GM23338 (cell line): Measurements from ENCODE around the gene ATF5. TPM values are rescaled to one million over a fixed set of nuclear protein-coding genes. Genes with fewer than 3 reads are reported as not detected.

Experiments
- ATAC-seq: fragments of 200-7000 bp; cut with Tn5 transposase; 3 replicates; pipeline ENCODE4 v1.9.1; 2020
- DNase-seq: peaks from one replicate; pipeline ENCODE4 v3.0.0-alpha.2; 2015; ENCODE audit warnings: low spot score
- H2AFZ ChIP-seq: fragments of 200-600 bp; sonication (generic); 2 replicates; pipeline ENCODE4 v1.8.0; 2016; ENCODE audit warnings: antibody characterized with exemption, mild to moderate bottlenecking, moderate library complexity
- H3F3A ChIP-seq: fragments of 200-600 bp; sonication (generic); replicated peaks from 2 replicates; pipeline ENCODE4 v1.8.0; 2017; ENCODE audit warnings: antibody characterized with exemption, mixed run types, low read depth
- H3K27ac ChIP-seq: fragments of 200-600 bp; sonication (generic); 2 replicates; pipeline ENCODE4 v1.6.1; 2016; ENCODE audit warnings: low read depth
- H3K27me3 ChIP-seq: fragments of 200-600 bp; sonication (generic); 2 replicates; pipeline ENCODE4 v1.8.0; 2016; ENCODE audit warnings: mild to moderate bottlenecking, mixed run types, moderate library complexity; ENCODE audit not compliant: insufficient read depth
- H3K36me3 ChIP-seq: fragments of 200-600 bp; sonication (generic); 2 replicates; pipeline ENCODE4 v1.8.0; 2016; ENCODE audit warnings: mild to moderate bottlenecking; ENCODE audit not compliant: insufficient read depth
- H3K4me1 ChIP-seq: fragments of 200-600 bp; sonication (generic); 2 replicates; pipeline ENCODE4 v1.8.0; 2016; ENCODE audit warnings: mild to moderate bottlenecking, moderate library complexity; ENCODE audit not compliant: insufficient read depth
- H3K4me2 ChIP-seq: fragments of 200-600 bp; sonication (generic); 2 replicates; pipeline ENCODE4 v1.7.1; 2017; ENCODE audit warnings: mixed run types
- H3K4me3 ChIP-seq: fragments of 200-600 bp; sonication (generic); 2 replicates; pipeline ENCODE4 v1.6.1; 2016; ENCODE audit warnings: mixed run types
- H3K79me2 ChIP-seq: fragments of 200-600 bp; sonication (generic); replicated peaks from 2 replicates; pipeline ENCODE4 v1.8.0; 2017; ENCODE audit warnings: mild to moderate bottlenecking; ENCODE audit not compliant: insufficient read depth
- H3K9me2 ChIP-seq: fragments of 200-600 bp; sonication (generic); 2 replicates; pipeline ENCODE4 v1.8.0; 2017; ENCODE audit not compliant: insufficient read depth
- H4K20me1 ChIP-seq: fragments of 200-600 bp; sonication (generic); replicated peaks from 2 replicates; pipeline ENCODE4 v1.8.0; 2017; ENCODE audit warnings: mild to moderate bottlenecking; ENCODE audit not compliant: insufficient read depth
- H3K27ac Mint-ChIP-seq: 2 replicates; pipeline ENCODE4 v1.8.0; 2020; ENCODE audit warnings: inconsistent platforms, mild to moderate bottlenecking, moderate library complexity, mixed read lengths
- H3K27me3 Mint-ChIP-seq: 3 replicates; pipeline ENCODE4 v1.8.0; 2022; ENCODE audit warnings: low read depth, mild to moderate bottlenecking, moderate library complexity, mixed read lengths, inconsistent platforms; ENCODE audit not compliant: insufficient read depth, poor library complexity
- H3K36me3 Mint-ChIP-seq: 3 replicates; pipeline ENCODE4 v1.8.0; 2021; ENCODE audit warnings: low read depth, mild to moderate bottlenecking, inconsistent platforms, moderate library complexity, mixed read lengths
- H3K4me1 Mint-ChIP-seq: 3 replicates; pipeline ENCODE4 v1.8.0; 2020; ENCODE audit warnings: mild to moderate bottlenecking, inconsistent platforms, mixed read lengths
- H3K4me3 Mint-ChIP-seq: 3 replicates; pipeline ENCODE4 v1.8.0; 2021; ENCODE audit warnings: moderate library complexity, mild to moderate bottlenecking, inconsistent platforms, mixed read lengths
- H3K9me3 Mint-ChIP-seq: 3 replicates; pipeline ENCODE4 v1.8.0; 2020; ENCODE audit warnings: moderate library complexity, mild to moderate bottlenecking, inconsistent platforms, mixed read lengths
- CREB1 ChIP-seq: fragments of 250-450 bp; sonication (Bioruptor Pico); IDR thresholded peaks from 2 replicates; pipeline ENCODE4 v1.5.0; 2020; ENCODE audit warnings: low read depth, mild to moderate bottlenecking, moderate library complexity
- EZH2 ChIP-seq: fragments of 200-600 bp; sonication (generic); IDR thresholded peaks from one replicate; pipeline ENCODE4 v1.8.0; 2017; ENCODE audit warnings: antibody characterized with exemption, mild to moderate bottlenecking, low read depth; ENCODE audit not compliant: unreplicated experiment
- EZH2phosphoT487 ChIP-seq: fragments of 200-600 bp; sonication (generic); IDR thresholded peaks from one replicate; pipeline ENCODE4 v1.8.1; 2018; ENCODE audit warnings: antibody characterized with exemption; ENCODE audit not compliant: unreplicated experiment
- JUNB ChIP-seq: IDR thresholded peaks from one replicate; pipeline ENCODE4 v1.6.1; 2016; ENCODE audit warnings: antibody characterized with exemption; ENCODE audit not compliant: unreplicated experiment
- NANOG ChIP-seq: IDR thresholded peaks from 2 replicates; pipeline ENCODE4 v1.6.1; 2016; ENCODE audit warnings: antibody characterized with exemption, borderline replicate concordance
- POLR2AphosphoS5 ChIP-seq: IDR thresholded peaks from 2 replicates; pipeline ENCODE4 v1.6.1; 2016; ENCODE audit warnings: antibody characterized with exemption, low read depth
- STAT1 ChIP-seq: IDR thresholded peaks from one replicate; pipeline ENCODE4 v1.6.1; 2016; ENCODE audit warnings: antibody characterized with exemption; ENCODE audit not compliant: unreplicated experiment
- ZNF331 ChIP-seq: fragments of 250-450 bp; sonication (Bioruptor Pico); IDR thresholded peaks from 2 replicates; pipeline ENCODE4 v1.5.0; 2020; ENCODE audit warnings: low read depth, mild to moderate bottlenecking, moderate library complexity
- polyA plus RNA-seq: library from polyadenylated mRNA; unstranded; fragments of >200 nt; fragmentation: Nextera tagmentation; extraction: Ambion mirVana; gene quantifications from 2 replicates; pipeline ENCODE4 v1.2.1, GENCODE V29; 2016
- total RNA-seq: library from RNA; depleted of rRNA; stranded (reverse); fragments of >200 nt; shearing (Covaris generic); gene quantifications from 2 replicates; pipeline ENCODE4 v1.2.3, GENCODE V29; 2014
- TF ChIP-seq, protein P1 (sequence below), 2 experiments: fragments of 200-600 bp in 1 of 2; sonication (generic) in 1 of 2; conservative IDR thresholded peaks; 2 replicates each; pipeline versions ENCODE4 v1.5.1 to v1.6.1; 2016 to 2017; ENCODE audit warnings: antibody characterized with exemption in 2 of 2, low read depth in 2 of 2, mild to moderate bottlenecking in 2 of 2, moderate library complexity in 1 of 2
- TF ChIP-seq, protein P2 (sequence below): IDR thresholded peaks from one replicate; pipeline ENCODE4 v1.6.1; 2018; ENCODE audit warnings: antibody characterized with exemption; ENCODE audit not compliant: unreplicated experiment
- TF ChIP-seq, protein P3 (sequence below): IDR thresholded peaks from 2 replicates; pipeline ENCODE4 v1.6.1; 2016; ENCODE audit warnings: antibody characterized with exemption

Gene ATF5
- total and polyA plus RNA-seq, 2 experiments from 2014 or later, result 7.4 to 9.6 TPM

- Histone ChIP-seq H3K4me1 (peaks cover 39% of the 10 kb centered on the region; the same call in 1 of the 2 replicates), H3K4me2 (no peak overlapping the region), H3K27ac (no peak overlapping the region), H2AFZ (no peak overlapping the region; the same call in 1 of the 2 replicates), H4K20me1 (no peaks in the 10 kb centered on the region), H3K79me2 (no peaks in the 10 kb centered on the region), H3F3A (no peaks in the 10 kb centered on the region), H3K4me3 (no peak overlapping the region), H3K9me2 (no peaks in the 10 kb centered on the region), H3K27me3 (no peaks in the 10 kb centered on the region), H3K36me3 (no peaks in the 10 kb centered on the region)
- no peaks in the 10 kb centered on the region; the same call in 2 of the 3 replicates for H3K36me3 Mint-ChIP-seq
- peaks cover 12% of the 10 kb centered on the region for H3K27me3 Mint-ChIP-seq
- TF ChIP-seq EZH2phosphoT487 (no peak), EZH2 (no peak), JUNB (no peak), STAT1 (no peak), NANOG (no peak), ZNF331 (CRISPR knock-in tag) (no peak), POLR2AphosphoS5 (no peak)
- TF ChIP-seq, protein P1, sequence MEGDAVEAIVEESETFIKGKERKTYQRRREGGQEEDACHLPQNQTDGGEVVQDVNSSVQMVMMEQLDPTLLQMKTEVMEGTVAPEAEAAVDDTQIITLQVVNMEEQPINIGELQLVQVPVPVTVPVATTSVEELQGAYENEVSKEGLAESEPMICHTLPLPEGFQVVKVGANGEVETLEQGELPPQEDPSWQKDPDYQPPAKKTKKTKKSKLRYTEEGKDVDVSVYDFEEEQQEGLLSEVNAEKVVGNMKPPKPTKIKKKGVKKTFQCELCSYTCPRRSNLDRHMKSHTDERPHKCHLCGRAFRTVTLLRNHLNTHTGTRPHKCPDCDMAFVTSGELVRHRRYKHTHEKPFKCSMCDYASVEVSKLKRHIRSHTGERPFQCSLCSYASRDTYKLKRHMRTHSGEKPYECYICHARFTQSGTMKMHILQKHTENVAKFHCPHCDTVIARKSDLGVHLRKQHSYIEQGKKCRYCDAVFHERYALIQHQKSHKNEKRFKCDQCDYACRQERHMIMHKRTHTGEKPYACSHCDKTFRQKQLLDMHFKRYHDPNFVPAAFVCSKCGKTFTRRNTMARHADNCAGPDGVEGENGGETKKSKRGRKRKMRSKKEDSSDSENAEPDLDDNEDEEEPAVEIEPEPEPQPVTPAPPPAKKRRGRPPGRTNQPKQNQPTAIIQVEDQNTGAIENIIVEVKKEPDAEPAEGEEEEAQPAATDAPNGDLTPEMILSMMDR (conservative IDR thresholded peaks at IDR 0.05; ENCODE audit: low read depth in 2 of 2), result no peak
- TF ChIP-seq, protein P2, sequence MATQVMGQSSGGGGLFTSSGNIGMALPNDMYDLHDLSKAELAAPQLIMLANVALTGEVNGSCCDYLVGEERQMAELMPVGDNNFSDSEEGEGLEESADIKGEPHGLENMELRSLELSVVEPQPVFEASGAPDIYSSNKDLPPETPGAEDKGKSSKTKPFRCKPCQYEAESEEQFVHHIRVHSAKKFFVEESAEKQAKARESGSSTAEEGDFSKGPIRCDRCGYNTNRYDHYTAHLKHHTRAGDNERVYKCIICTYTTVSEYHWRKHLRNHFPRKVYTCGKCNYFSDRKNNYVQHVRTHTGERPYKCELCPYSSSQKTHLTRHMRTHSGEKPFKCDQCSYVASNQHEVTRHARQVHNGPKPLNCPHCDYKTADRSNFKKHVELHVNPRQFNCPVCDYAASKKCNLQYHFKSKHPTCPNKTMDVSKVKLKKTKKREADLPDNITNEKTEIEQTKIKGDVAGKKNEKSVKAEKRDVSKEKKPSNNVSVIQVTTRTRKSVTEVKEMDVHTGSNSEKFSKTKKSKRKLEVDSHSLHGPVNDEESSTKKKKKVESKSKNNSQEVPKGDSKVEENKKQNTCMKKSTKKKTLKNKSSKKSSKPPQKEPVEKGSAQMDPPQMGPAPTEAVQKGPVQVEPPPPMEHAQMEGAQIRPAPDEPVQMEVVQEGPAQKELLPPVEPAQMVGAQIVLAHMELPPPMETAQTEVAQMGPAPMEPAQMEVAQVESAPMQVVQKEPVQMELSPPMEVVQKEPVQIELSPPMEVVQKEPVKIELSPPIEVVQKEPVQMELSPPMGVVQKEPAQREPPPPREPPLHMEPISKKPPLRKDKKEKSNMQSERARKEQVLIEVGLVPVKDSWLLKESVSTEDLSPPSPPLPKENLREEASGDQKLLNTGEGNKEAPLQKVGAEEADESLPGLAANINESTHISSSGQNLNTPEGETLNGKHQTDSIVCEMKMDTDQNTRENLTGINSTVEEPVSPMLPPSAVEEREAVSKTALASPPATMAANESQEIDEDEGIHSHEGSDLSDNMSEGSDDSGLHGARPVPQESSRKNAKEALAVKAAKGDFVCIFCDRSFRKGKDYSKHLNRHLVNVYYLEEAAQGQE, result no peak
- TF ChIP-seq, protein P3, sequence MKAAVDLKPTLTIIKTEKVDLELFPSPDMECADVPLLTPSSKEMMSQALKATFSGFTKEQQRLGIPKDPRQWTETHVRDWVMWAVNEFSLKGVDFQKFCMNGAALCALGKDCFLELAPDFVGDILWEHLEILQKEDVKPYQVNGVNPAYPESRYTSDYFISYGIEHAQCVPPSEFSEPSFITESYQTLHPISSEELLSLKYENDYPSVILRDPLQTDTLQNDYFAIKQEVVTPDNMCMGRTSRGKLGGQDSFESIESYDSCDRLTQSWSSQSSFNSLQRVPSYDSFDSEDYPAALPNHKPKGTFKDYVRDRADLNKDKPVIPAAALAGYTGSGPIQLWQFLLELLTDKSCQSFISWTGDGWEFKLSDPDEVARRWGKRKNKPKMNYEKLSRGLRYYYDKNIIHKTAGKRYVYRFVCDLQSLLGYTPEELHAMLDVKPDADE, result no peak
- H3K4me3 Mint-ChIP-seq, result no peak overlapping the region
- H3K27ac Mint-ChIP-seq, result no peak overlapping the region
- peaks cover 31% of the 10 kb centered on the region for H3K4me1 Mint-ChIP-seq
- ATAC-seq (no peak), DNase-seq (no peak)
- peaks cover 12% of the 10 kb centered on the region for H3K9me3 Mint-ChIP-seq
Observed at GRCh38 chr19:49954933-49955332, 25.9 kb downstream of the ATF5 start.

- Histone ChIP-seq H4K20me1 (no peaks in the 10 kb centered on the region), H3K27me3 (no peaks in the 10 kb centered on the region), H3K4me2 (no peak overlapping the region), H2AFZ (no peak overlapping the region), H3K79me2 (no peaks in the 10 kb centered on the region), H3K9me2 (no peaks in the 10 kb centered on the region), H3K27ac (no peak overlapping the region), H3K4me3 (no peak overlapping the region), H3K4me1 (peaks cover 39% of the 10 kb centered on the region; the same call in 1 of the 2 replicates), H3F3A (no peaks in the 10 kb centered on the region), H3K36me3 (no peaks in the 10 kb centered on the region)
- Mint-ChIP-seq H3K36me3 (no peaks in the 10 kb centered on the region; the same call in 2 of the 3 replicates), H3K4me3 (no peak overlapping the region), H3K9me3 (peaks cover 9% of the 10 kb centered on the region), H3K4me1 (peaks cover 31% of the 10 kb centered on the region), H3K27me3 (peaks cover 16% of the 10 kb centered on the region), H3K27ac (no peak overlapping the region)
- DNase-seq, result no peak
- ATAC-seq, result no peak
- TF ChIP-seq STAT1 (no peak), CREB1 (CRISPR knock-in tag) (no peak), POLR2AphosphoS5 (no peak), EZH2 (no peak), JUNB (no peak)
Observed at GRCh38 chr19:49956115-49956495, 27.1 kb downstream of the ATF5 start.
